HEK293T (cell line): ENCODE results near the gene MPEG1.

Experiments
- ARNT ChIP-seq: fragments of 450-650 bp; IDR thresholded peaks from 2 replicates; pipeline ENCODE4 v1.6.1; 2017; ENCODE audit warnings: mild to moderate bottlenecking
- BHLHE40 ChIP-seq: fragments of 450-650 bp; IDR thresholded peaks from 2 replicates; pipeline ENCODE4 v1.6.1; 2016; ENCODE audit warnings: mild to moderate bottlenecking, moderate library complexity, borderline replicate concordance
- CTBP1 ChIP-seq: fragments of 450-650 bp; IDR thresholded peaks from 2 replicates; pipeline ENCODE4 v1.6.1; 2016; ENCODE audit warnings: borderline replicate concordance
- ELF4 ChIP-seq: fragments of 450-650 bp; IDR thresholded peaks from 2 replicates; pipeline ENCODE4 v1.6.1; 2017; ENCODE audit warnings: antibody characterized with exemption
- FOXA1 ChIP-seq: fragments of 450-650 bp; IDR thresholded peaks from 2 replicates; pipeline ENCODE4 v1.6.1; 2016; ENCODE audit warnings: mild to moderate bottlenecking
- FOXK2 ChIP-seq: fragments of 450-650 bp; IDR thresholded peaks from 2 replicates; pipeline ENCODE4 v1.6.1; 2016; ENCODE audit warnings: mild to moderate bottlenecking
- FOXM1 ChIP-seq: fragments of 450-650 bp; IDR thresholded peaks from 2 replicates; pipeline ENCODE4 v1.6.1; 2017; ENCODE audit warnings: mild to moderate bottlenecking, borderline replicate concordance
- HDGF ChIP-seq: fragments of 450-650 bp; IDR thresholded peaks from 2 replicates; pipeline ENCODE4 v1.6.1; 2017; ENCODE audit warnings: antibody characterized with exemption, borderline replicate concordance
- LEF1 ChIP-seq: fragments of 450-650 bp; IDR thresholded peaks from 2 replicates; pipeline ENCODE4 v1.6.1; 2017; ENCODE audit warnings: mild to moderate bottlenecking, borderline replicate concordance
- NFRKB ChIP-seq: fragments of 450-650 bp; IDR thresholded peaks from 2 replicates; pipeline ENCODE4 v1.6.1; 2016; ENCODE audit warnings: mild to moderate bottlenecking, moderate library complexity
- SP1 ChIP-seq: fragments of 450-650 bp; IDR thresholded peaks from 2 replicates; pipeline ENCODE4 v1.6.1; 2017
- SUZ12 ChIP-seq: fragments of 450-650 bp; IDR thresholded peaks from 2 replicates; pipeline ENCODE4 v1.6.1; 2016; ENCODE audit warnings: mild to moderate bottlenecking
- TARDBP ChIP-seq: fragments of 450-650 bp; IDR thresholded peaks from 2 replicates; pipeline ENCODE4 v1.6.1; 2016
- ZNF384 ChIP-seq: fragments of 450-650 bp; IDR thresholded peaks from 2 replicates; pipeline ENCODE4 v1.6.1; 2016

DNA sequence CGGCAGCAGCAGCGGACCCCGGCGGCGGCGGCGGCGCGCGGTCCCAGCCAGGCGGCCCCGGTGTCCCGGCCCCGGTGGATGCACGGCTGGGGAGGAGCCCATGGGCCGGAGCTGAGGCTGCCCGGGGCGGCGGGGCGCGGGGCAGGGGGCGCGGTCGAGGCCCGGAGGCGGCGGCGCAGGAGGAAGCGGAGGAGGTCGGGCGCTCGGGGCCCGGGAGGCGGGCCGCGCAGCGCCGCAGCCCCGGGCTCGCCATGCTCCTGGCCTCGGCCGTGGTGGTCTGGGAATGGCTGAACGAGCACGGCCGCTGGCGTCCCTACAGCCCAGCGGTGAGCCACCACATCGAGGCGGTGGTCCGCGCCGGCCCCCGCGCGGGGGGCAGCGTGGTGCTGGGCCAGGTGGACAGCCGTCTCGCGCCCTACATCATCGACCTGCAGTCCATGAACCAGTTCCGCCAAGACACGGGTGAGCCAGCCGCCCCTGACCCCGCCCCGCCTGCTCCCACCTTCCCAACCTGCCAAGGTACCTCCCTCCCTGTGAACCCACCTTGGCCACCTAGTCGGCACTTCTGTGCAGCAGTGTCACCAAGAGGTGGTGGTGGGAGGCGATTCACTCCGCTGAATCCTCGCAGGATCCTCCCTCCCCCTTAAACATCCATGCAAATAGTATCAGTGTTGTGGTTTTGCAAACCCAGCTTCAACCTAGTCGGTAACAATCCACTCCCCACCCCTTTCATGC lies 40.2 kb downstream of the MPEG1 start:
- TF ChIP-seq BHLHE40 (no peak), SUZ12 (no peak), FOXM1 (no peak), ELF4 (no peak), ZNF384 (no peak), LEF1 (no peak), SP1 (no peak), ARNT (no peak), HDGF (no peak), FOXA1 (no peak), NFRKB (no peak), CTBP1 (no peak), TARDBP (no peak), FOXK2 (no peak)
